ENCODE measurements around the gene SORCS1.
A peak's percentile ranks its signal among the peaks of the same experiment; 100 is the strongest.

Gene SORCS1

GRCh38 chr10:106655636-106656035 lies 508.9 kb downstream of the SORCS1 start:
- DNase-seq (ENCODE audit: low read depth), result no peak

GRCh38 chr10:106655165-106655564 lies 509.3 kb downstream of the SORCS1 start:
- no peak for DNase-seq (ENCODE audit: low read depth)

GRCh38 chr10:106652279-106652678 lies 512.2 kb downstream of the SORCS1 start:
- DNase-seq (ENCODE audit: low read depth), result no peak

GRCh38 chr10:106648534-106649481 lies 515.7 kb downstream of the SORCS1 start:
- no peak for DNase-seq (ENCODE audit: low read depth)

GRCh38 chr10:106643473-106643872 lies 521.0 kb downstream of the SORCS1 start:
- DNase-seq (ENCODE audit: low read depth), result no peak

- DNase-seq (ENCODE audit: low read depth), result no peak
These were observed 526.6 kb downstream of the SORCS1 start for GRCh38 chr10:106637873-106638272.

GRCh38 chr10:106636766-106637491 lies 527.6 kb downstream of the SORCS1 start:
- no peak for DNase-seq (ENCODE audit: low read depth)

GRCh38 chr10:106635947-106636346 lies 528.6 kb downstream of the SORCS1 start:
- DNase-seq (ENCODE audit: low read depth), result no peak

- DNase-seq (ENCODE audit: low read depth), result no peak
These were observed 533.3 kb downstream of the SORCS1 start for GRCh38 chr10:106631016-106631702.

GRCh38 chr10:106626371-106626770 lies 538.1 kb downstream of the SORCS1 start:
- DNase-seq (ENCODE audit: low read depth), result no peak

GRCh38 chr10:106625751-106626150 lies 538.8 kb downstream of the SORCS1 start:
- DNase-seq (ENCODE audit: low read depth), result no peak

GRCh38 chr10:106619346-106619745 lies 545.2 kb downstream of the SORCS1 start:
- no peak for DNase-seq (ENCODE audit: low read depth)

GRCh38 chr10:106618646-106619045 lies 545.9 kb downstream of the SORCS1 start:
- no peak for DNase-seq (ENCODE audit: low read depth)

- peak; percentile 40 for DNase-seq (ENCODE audit: low read depth)
These were observed 549.4 kb downstream of the SORCS1 start for GRCh38 chr10:106615081-106615480.

GRCh38 chr10:106614293-106614692 lies 550.2 kb downstream of the SORCS1 start:
- DNase-seq (ENCODE audit: low read depth), result no peak

- DNase-seq (ENCODE audit: low read depth), result no peak
These were observed 552.1 kb downstream of the SORCS1 start for GRCh38 chr10:106612381-106612780.

- no peak for DNase-seq (ENCODE audit: low read depth)
These were observed 554.8 kb downstream of the SORCS1 start for GRCh38 chr10:106609470-106610266.

GRCh38 chr10:106608066-106608465 lies 556.4 kb downstream of the SORCS1 start:
- DNase-seq (ENCODE audit: low read depth), result no peak

- DNase-seq (ENCODE audit: low read depth), result no peak
These were observed 569.2 kb downstream of the SORCS1 start for GRCh38 chr10:106595281-106595680.

GRCh38 chr10:106593876-106594275 lies 570.6 kb downstream of the SORCS1 start:
- DNase-seq (ENCODE audit: low read depth), result no peak

GRCh38 chr10:106592396-106592795 lies 572.1 kb downstream of the SORCS1 start:
- DNase-seq (ENCODE audit: low read depth), result no peak

GRCh38 chr10:106582291-106582690 lies 582.2 kb downstream of the SORCS1 start:
- DNase-seq (ENCODE audit: low read depth), result no peak
